NOMO-1 (cell line): ENCODE results near the gene JMJD4.

ENCODE experiments used
- DNase-seq, 2 experiments: peaks; one replicate each; lab custom pipeline; 2025; ENCODE audit not compliant: unreplicated experiment in 2 of 2; lab: John Stamatoyannopoulos, UW

JMJD4 gene, protein sequence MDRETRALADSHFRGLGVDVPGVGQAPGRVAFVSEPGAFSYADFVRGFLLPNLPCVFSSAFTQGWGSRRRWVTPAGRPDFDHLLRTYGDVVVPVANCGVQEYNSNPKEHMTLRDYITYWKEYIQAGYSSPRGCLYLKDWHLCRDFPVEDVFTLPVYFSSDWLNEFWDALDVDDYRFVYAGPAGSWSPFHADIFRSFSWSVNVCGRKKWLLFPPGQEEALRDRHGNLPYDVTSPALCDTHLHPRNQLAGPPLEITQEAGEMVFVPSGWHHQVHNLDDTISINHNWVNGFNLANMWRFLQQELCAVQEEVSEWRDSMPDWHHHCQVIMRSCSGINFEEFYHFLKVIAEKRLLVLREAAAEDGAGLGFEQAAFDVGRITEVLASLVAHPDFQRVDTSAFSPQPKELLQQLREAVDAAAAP

DNA sequence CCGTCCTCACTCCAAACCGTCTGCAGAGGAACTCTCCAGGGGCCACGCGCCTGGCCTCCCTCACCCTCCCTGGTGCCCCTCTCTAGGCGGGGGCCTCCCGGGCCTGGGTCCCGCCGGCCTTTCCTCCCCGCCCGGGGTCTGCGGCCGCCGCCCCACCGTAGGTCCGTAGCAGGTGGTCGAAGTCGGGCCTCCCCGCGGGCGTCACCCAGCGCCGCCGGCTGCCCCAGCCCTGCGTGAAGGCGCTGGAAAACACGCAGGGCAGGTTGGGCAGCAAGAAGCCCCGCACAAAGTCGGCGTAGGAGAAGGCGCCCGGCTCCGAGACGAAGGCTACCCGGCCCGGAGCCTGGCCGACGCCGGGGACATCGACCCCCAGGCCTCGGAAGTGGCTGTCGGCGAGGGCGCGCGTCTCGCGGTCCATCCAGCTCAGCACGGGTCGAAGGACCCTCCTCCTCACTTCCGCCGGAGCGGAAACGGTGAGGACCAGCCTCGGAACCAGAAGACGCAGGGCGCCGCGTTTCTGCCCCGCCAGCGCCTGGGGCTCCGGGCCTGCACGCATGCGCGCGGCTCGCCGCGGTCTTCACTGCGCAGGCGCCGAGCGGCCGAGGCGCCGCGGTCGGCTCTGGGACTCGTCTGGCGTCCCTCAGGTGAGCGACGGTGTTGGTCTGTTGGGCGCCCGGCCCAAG is at the start of gene JMJD4, which contains the start of gene SNAP47:
JMJD4 (minus strand) TSS at position 447 of the 683 bp plus-strand sequence; CDS start at position 418, 29 bp downstream.
SNAP47 (plus strand) TSS at position 580 of the 683 bp plus-strand sequence. CDS start 12,302 bp downstream, outside the sequence.
- DNase-seq = peak; percentile 77 to 83

DNA sequence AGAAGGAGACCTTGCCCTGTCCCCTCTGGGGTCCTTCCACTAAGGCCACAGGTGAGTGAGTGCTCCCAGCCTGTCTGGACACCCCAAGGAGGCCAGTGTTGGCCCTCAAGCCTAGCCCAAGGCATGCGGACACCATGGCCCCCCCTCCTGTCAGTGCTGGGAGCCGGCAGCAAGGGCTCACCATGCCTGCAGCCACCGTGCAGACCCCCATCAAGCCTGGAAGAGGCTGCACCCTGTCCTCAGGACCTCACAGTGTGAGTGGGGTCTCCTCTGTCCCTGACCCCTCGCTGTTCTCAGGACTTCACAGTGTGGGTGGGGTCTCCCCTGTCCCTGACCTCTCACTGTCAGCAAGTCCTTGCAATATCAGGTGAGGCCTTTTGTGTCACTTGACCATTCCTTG is 47.1 kb upstream of the JMJD4 start:
- DNase-seq = no peak

DNA sequence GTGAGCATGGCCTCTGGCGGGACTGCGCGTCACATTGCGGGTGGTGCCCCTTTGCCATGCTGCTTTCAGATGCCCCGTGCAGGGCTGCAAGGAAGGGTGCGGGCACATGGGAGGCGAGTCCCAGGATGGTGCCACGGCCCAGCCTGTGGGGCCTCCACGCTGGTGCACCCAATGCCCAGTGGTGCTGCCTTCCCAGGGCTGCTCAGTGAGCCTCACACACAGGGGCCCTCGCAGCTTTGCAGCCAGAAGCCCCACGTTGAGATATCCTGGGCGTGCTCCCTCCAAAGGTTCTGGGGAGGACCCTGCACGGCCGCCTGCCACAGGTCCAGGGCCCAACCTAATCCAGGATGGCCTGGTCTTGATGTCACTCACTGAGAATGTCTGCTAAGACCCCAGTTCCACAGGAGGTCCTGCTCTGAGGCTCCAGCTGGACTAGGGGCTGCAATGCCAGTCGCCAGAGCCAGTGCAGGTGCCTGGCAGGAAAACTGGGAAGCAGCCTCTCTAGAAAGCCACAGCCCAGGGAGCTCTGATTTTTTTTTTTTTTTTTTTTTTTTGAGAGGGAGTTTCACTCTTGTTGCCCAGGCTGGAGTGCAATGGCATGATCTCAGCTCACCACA is 46.3 kb upstream of the JMJD4 start:
- DNase-seq = no peak

DNA sequence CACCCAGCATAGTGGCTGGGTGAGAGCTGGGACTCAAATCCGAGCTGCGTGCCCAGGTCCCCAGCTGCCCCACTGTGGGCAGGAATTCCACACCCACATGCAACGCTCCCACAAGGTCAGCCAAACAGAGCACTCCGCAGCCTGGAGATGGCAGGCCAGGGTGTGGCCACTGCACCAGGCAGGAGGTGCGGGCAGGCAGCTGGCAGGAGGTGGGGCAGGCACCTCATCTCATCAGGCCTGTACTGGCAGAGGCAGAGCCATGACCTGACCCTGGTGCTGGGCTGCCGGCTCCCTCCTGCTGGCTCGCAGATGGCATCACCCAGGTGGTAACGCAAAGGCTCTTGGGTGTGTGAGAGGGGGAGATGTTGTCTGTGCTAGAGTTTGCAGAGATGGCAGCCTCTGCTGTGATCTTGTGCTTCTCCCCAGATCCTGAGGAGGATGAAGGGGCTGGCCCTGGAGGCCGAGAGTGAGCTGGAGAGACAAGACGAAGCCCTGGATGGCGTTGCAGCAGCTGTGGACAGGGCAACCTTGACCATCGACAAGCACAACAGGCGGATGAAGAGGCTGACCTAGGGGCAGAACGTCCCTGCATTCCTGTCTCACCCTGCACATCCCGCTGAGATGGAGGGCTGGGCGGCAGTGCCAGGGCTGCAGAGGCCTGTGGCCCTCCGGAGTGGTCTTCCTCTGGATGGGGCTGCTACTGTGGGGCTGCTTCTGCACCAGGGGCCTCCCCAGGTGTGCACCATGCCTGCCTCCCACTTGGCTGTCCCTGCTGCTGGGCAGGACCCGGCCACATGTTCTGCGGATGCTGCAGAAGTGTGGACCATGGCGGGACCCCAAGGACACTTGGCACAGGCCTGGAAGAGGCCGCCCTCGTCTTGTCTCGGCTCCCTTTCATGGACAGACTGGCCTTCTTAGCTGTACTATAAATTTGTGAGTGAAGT is 45.3 kb upstream of the JMJD4 start:
- DNase-seq = no peak

DNA sequence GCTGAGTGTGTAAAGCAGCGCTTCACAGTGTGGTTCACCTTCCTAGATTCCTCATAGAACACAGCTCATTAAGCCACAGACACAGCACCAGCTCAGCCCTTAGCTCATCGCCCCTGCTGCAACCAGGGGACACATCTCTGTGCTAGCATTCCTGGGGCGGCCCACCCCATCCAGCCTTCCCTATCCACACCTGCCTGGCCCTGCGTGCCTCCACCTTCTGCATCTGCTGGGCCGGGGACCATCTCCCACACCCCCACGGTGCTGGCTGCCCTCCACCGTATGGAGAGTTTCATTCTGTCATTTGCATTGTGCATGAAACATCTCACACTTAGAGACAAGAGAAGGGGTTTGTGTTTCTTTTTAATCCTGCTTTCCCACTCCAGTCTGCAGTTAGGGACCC is 44.6 kb upstream of the JMJD4 start:
- DNase-seq = no peak

DNA sequence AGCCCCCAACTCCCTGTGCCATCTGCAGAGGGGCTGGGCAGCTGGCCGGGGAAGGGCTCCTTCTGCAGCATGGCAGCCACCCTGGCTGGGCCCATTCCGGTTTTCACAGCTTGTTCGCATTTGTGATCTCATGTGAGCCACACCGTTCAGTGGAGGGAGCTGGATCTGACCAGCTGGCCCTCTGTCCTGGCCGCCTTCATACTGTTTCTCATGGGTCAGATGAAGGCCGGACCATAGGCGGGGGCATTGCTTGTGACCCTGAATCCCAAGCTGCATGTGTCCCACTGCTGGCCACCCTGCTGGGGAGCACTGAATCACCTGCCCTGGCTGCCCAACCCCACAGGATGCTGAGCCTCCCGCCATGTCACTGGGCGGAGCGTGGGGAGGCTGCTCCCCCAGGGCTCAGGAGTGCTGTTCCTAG is 43.9 kb upstream of the JMJD4 start:
- no peak for DNase-seq

DNA sequence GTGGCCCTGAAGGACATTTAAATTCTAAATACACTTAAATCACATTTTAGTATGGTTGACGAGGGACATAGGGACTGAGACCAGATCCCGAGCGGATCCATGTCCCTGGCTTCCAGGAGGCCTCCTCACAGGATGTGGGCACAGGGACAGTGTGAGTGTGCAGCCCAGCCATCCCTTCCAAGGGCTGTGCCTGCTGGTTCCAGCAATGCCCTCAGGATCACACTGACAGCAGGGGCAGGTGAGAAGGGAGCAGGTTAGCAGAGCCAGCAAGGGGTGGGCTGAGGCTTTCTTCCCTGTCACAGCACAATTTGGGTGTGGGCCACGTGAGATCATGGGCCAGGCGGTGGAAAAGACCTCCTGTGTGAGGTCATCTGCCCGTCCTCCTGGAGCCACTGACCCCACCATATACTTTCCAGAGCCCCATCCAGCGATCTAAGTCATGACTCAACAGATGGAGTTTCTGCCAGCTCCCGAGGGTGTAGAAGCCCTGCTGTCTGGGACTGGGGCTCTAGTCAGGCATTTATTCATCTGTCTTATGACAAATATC is 43.4 kb upstream of the JMJD4 start:
- no peak for DNase-seq

DNA sequence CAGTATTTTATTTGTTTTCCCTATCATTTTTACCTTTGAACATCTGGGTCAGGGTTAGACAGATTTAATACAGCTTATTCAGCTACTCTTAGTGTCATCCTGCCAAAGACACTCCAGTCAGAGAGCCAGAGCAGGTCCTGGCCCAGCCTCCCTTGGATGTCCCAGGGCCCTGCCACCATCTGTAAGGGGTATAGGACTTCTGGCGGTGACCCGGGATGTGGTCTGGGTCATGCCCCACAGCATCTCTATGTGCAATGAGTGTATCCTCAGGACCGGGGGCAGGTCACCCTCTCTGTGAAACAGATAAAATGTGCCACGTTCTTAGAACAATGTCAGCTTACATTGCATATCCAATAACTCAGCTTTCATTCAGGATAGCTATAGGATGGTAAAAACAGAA is 42.5 kb upstream of the JMJD4 start:
- no peak for DNase-seq

DNA sequence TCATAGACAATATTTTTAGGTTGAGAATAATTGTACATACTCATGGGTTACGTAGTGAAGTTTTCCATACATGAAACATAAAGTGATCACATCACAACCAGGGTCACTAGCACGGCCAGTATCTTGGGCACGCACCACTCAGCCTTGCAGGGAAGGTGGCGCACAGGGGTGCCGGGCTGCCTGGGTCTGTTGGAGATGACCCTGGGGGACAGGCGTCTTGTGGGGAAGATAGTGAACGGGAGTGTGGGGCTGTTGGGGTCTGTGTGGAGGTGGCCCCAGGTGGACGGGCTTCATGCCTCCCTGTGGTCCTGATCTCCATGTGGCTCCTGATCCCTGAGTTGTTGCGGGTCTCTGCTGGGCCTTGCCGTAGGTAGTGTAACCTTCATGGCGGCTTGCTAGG is 42.1 kb upstream of the JMJD4 start:
- no peak for DNase-seq

DNA sequence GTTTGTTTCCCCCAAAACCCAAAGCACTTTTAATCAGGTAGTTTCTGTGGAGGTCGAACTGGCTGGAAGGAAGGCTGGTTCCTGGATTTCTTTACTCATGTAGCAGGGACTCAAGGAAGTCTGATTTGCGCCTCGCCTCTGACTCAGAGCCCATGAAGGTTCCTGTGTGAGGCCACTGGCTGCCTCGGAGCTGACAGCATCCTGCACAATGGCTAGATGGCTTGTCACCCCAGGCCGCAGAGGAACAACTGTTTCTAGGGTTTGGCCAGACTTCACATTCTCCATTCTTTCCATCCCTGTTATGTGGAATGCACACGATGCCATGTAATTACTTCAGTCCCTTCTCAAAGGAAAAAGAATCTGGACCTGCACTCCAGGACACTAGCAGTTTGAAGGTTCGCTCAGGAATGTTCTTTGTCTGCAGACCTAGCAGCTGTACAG is 41.2 kb upstream of the JMJD4 start:
- no peak for DNase-seq

DNA sequence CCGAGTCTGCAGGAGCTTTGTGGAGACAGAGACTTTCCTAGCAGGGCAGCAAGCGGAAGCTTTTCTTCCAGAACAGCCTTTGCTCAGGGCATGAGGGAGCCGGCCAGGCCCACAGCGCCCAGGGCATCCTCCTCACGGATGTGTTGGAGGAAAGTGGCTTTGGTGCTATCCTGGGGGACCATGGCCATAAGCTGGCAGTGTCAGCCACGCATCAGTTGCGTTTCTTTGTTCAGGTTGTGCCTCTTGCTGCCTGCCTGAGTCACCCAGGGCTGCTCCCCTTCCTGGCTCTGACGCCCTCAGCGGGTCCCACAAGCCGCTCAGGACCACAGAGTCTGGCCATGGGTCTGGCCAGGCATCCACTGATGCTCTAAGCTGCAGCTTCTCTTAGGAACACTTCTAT is 40.7 kb upstream of the JMJD4 start:
- no peak for DNase-seq

DNA sequence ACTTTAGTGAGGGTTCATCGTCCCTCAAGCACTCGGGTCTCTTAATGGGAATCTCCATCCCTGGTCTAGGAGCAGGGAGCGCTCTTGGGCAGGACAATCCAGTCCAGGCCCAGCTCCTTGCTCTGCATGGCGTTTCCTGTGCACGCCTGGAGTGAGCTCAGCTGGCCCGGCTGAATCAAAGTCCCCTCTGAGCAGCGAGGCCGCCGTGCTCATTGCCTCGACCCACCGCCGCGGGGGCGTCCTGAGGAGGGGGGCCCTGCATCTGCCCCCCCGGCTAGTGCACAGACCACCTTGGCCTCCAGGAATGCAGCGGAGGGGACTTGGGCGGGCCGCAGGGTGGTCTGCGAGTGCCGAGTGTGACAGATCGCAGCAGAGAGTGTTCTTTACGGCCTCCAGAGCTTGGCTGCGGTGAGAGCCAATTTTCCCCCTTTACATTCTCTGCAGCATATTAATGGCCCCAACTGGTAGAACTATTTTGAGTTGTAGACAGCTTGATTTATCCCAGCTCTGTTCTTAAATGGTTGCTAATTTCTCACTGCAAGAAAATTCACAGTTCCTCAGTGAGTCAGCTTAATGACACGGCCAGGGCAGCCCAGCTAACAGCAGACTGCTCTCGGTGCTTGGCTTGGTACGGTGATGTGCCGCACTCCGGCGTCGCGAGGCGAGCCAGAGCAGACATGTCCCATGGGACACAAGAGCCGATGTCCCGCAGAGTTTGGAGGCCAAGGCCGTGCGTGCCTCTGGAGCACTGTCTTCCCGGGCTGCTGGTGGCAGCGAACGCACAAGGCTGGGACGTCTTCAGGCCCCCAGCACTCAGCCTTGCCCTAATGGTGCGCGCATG is 39.9 kb upstream of the JMJD4 start:
- no peak for DNase-seq

DNA sequence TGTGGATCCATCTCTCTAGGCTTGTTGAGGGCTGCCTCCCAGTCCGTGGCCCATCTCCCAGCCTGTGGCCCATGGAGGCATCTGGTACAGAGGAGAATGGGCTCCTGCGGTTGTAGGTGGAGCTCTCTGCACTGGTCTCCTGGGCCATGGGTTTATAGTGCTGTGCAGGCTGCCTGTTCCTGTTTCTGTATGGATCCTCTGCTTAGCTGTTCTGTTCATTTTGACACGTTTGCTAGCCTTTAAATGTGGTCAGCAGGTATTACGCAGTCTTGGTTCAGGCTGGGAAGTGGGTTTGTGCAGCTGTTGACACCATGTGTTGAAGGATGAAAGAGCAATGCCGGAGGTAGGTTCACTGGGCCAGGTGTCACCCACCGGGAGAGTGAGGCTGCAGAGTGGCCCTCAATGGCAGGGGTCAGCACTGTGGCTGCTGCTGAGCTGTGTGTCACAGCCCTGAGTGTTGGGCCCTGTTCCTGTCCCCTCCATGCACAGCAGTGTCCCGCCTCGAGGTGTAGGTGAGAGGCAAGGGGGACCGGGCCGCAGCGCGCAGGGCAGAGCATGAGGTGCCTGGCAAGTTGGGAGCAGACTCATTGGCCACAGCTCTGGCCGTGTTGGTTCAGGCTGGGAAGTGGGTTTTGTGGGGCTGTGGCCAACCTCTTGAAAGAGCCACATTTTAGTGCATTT is 39.1 kb upstream of the JMJD4 start:
- no peak for DNase-seq

DNA sequence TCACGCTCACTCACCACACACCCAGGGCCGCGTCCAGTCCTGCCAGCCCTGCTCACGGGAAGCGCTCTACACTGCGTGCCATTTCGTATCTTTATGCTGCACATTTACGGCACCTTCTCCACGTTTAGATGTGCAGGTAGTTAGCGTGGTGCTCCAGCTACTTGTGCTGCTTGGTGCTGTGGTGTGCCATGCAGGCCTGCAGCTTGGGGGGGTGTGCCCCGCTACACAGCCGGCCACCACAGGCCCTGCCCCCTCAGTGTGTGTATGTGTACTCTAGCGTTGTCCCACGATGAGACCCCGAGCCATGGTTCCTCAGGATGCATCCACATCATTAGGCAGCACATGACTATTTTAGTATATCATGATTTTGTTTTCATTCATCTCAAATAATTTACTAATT is 38.5 kb upstream of the JMJD4 start:
- DNase-seq = no peak

DNA sequence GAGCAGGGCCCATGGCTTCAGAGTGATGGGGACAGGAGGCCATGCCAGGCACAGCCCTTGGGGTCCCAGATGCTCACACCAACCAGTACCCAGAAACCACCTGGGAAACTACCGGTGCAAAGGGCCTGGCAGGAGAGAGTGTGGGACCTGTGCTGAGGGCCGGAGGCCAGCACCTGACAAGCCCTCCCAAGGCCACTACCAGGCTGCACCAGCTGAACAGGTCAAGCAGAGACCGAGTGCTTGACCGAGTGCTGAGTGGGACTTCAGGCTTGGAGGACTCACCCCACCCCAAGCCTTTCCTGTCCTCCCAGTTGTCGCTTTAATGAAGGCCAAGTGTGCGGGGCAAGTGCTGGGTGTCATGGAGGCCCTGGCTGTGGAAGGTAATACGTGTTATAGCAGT is 36.7 kb upstream of the JMJD4 start:
- DNase-seq = no peak

DNA sequence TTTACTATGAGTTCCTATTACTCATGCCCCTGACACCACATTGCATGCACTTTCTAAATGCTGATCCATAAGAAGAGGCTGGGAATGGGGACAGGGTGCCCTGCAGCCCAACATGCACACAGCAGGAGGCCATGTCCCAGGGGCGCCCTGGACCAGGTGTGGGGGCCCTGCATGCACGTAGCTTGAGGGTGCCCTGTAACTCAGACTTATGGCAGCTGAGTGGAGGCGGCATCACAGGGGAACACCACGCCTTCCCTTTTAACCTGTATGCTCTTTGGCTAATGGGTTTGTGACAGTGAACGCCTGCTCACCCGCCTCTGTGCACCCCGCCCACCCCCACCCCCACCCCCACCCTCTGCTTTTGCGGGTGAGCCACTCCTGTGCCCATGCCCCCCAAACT is 36.2 kb upstream of the JMJD4 start:
- DNase-seq = no peak

DNA sequence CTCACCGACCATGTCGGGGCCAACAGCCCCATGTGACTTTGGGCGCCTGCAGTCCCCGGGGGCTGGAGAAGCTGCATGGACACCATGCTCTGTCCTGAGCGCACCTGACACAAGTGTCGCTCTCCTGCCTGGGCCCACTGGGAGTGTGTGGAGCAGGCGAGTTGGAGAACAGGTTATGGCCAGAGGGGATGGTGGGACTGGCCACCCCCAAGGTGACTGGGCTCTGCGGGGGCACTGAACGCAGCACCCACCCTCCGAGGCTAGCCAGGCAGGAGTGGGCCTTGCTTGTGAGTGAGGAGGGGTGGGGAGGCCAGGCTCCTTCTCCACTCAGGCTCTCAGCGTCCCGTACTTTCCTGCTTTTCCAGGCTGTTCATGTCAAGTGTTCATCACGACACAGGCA is 35.7 kb upstream of the JMJD4 start:
- DNase-seq = no peak

DNA sequence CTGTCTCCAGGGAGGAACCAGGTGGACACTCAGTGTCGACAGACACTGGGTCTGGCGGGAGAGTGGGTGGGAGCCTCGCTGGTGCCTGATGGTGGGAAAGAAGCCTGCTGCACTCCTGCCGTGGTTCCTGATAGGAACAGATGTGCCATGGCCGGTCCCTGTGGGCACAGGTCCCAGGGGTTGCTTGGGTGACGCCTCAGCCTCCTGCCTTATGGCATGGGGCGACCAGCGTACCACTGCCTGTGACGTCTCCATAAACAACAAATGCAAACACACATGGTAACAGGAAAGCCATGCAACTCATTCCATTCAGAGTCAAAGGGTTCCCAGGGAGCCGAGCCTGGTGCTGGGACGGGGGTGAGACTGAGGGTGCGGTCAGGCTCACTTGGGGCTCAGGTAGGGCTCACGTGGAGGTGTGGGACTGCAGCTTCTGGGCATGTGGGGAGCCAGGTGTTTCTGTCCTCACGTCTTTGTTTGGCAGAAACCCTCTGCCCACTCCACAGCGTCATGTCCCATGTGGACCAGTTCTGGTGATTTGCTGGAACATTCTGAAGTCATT is 34.9 kb upstream of the JMJD4 start:
- no peak for DNase-seq
